Spinal cord (tissue), 10 donors: ENCODE results near the gene PRM2. TPM values are rescaled to one million over a fixed set of nuclear protein-coding genes. Genes with fewer than 3 reads are reported as not detected.
A peak's percentile ranks its signal among the peaks of the same experiment; 100 is the strongest.
"Not testable (repeated sequence)": the region's sequence is repeated elsewhere in the genome, so short reads cannot be mapped to it uniquely, and the experiment has no call there.

Source experiments
- DNase-seq, 6 donors: peaks; one replicate each; pipeline versions ENCODE4 v3.0.0 to v3.0.0-alpha.2; 2013 to 2015; ENCODE audit warnings: low spot score in 6 of 6, low read depth in 4 of 6
- H3K27ac ChIP-seq: one replicate; pipeline ENCODE4 v1.5.1; 2013; ENCODE audit warnings: low read depth, low read length, control low read depth
- H3K27me3 ChIP-seq: one replicate; pipeline ENCODE4 v1.6.1; 2013; ENCODE audit warnings: low read length; ENCODE audit not compliant: control insufficient read depth, insufficient read depth
- H3K36me3 ChIP-seq: one replicate; pipeline ENCODE4 v1.6.1; 2013; ENCODE audit warnings: low read length; ENCODE audit not compliant: control insufficient read depth, insufficient read depth
- H3K4me1 ChIP-seq: one replicate; pipeline ENCODE4 v1.6.1; 2013; ENCODE audit warnings: low read length; ENCODE audit not compliant: control insufficient read depth, insufficient read depth
- H3K4me3 ChIP-seq: one replicate; pipeline ENCODE4 v1.5.1; 2013; ENCODE audit warnings: low read depth, low read length, control low read depth
- H3K9me3 ChIP-seq: one replicate; pipeline ENCODE4 v1.6.1; 2013; ENCODE audit warnings: low read length; ENCODE audit not compliant: control insufficient read depth, insufficient read depth
- whole genome bisulfite sequencing: methylation state at CpG from one replicate; pipeline ENCODE4 v1.1.5; 2013; ENCODE audit warnings: missing lambda C conversion rate; ENCODE audit not compliant: insufficient coverage; 5-methylcytosine and 5-hydroxymethylcytosine counted together
- polyA plus RNA-seq, 2 donors: library from polyadenylated mRNA; unstranded; fragments of 120-200 nt; gene quantifications; one replicate each; pipeline ENCODE4 v1.2.1, GENCODE V29; 2013; ENCODE audit not compliant: insufficient read length in 2 of 2
- total RNA-seq, 2 donors: library from RNA; depleted of rRNA in 1 of 2; stranded (reverse); fragments of 120-200 nt in 1 of 2; fragments of >200 nt in 1 of 2; gene quantifications; one replicate each; pipeline versions ENCODE4 v1.2.3 to v1.2.4, GENCODE V29; 2013 to 2014
- donor health status: healthy.

The PRM2 gene
- total and polyA plus RNA-seq, 4 donors, result not detected

DNA sequence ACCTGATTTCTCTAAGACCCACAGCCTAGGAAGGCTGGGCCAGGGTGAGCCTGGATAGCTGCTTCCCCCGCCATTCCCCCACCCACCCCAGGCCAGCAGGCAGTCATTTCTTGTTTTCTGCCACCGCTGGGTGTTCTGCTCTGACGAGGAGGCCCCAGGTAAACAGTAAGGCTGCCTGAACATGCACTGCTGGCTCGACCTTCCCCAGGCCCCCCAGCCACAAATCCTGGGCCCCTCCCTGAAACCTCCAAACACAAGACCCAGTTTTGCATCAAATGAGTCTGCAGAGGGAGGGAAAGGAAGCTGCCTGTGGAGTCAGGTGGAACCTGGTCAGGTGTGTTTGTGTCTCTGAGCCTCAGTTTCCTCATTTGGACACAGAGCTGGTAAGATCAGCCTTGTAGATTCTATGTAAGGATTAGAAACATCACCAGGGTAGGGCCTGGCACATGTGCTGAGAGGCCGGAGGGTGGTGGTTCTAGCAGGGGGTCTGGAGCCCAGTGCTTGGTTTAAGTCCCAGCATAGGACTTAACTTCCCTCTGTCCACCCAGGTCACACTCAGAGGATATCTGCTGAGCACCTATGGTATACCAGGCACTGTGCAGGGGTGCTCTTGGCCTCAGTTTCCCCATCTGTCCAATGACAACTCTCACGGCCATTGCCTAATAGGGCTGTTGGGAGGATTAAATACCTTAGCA, 23.7 kb upstream of the PRM2 start:
- DNase-seq, result no peak
- 83% methylated on average over 6 of the region's 6 CpGs for WGBS
- Histone ChIP-seq H3K9me3 (no peaks in the 10 kb centered on the region), H3K36me3 (no peaks in the 10 kb centered on the region), H3K27ac (no peak overlapping the region), H3K4me1 (peaks cover 10% of the 10 kb centered on the region), H3K27me3 (no peaks in the 10 kb centered on the region), H3K4me3 (no peak overlapping the region)

DNA sequence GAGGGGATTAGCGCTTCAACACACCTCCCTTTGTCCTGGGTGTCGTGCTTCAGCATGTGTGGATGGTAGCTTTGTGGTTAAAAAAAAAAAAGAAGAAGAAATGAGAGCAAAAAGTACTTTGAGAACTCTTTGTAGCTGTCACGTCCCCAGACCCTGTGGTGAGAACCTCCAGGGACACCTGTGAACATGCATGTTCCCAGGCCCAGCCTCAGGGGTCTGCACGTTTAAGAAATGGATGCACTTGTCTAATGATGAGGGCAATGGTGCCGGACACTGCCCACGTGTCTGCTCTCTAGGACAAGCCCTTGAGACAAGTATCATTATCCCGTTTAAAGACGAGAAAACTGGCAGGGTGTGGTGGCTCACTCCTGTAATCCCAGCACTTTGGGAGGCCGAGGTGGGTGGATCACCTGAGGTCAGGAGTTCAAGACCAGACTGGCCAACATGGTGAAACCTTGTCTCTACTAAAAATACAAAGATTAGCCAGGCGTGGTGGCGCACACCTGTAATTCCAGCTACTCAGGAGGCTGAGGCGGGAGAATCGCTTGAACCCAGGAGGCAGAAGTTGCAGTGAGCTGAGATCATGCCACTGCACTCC, 22.8 kb upstream of the PRM2 start:
- H3K27me3 ChIP-seq, H3K9me3 ChIP-seq, H3K27ac ChIP-seq, H3K4me1 ChIP-seq, H3K36me3 ChIP-seq, H3K4me3 ChIP-seq, DNase-seq: not testable (repeated sequence)
- WGBS, result 83% methylated on average over 8 of the region's 13 CpGs

GRCh38 chr16:11298143-11298900, 22.0 kb upstream of the PRM2 start:
- H3K27me3 ChIP-seq, result no peaks in the 10 kb centered on the region
- H3K4me3 ChIP-seq, result no peak overlapping the region
- H3K9me3 ChIP-seq, result no peaks in the 10 kb centered on the region
- peaks cover 10% of the 10 kb centered on the region for H3K4me1 ChIP-seq
- no peak for DNase-seq
- WGBS, result 100% methylated on average over 1 of the region's 5 CpGs
- H3K36me3 ChIP-seq, result no peaks in the 10 kb centered on the region
- no peak overlapping the region for H3K27ac ChIP-seq

DNA sequence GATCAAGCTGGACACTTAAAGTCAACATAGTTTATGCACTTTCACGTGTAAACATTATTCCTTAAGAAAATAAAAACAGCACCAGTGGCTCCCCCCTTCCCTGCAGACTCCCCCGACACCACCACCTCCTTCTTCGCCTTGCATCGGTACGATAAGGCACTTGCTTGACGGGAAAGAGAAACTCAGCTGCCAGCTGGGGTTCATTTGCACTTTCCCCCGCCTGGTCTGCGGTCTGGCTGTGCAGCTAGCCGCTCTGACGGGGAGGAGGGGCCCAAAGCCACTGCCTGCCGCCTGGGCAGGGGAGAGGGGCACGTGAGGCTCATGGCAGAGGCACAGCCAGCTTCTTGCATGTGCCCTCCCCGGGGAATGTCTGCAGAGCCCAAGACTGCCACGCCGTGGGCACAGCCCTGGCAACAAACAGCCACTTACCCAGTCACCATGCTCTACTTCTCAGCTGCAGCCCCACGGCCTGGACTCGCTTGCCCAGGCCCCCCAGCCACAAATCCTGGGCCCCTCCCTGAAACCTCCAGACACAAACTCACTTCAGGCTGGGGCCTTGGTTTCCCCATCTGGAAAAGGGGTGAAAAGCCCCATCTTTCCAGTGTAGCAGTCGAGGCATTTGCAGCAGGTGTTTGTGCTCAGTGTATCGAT, 21.3 kb upstream of the PRM2 start:
- peak in 4 of 6 donors; percentile 47 to 87 (median 72) for DNase-seq

GRCh38 chr16:11296706-11297491, 20.6 kb upstream of the PRM2 start:
- DNase-seq, result no peak
- peak overlapping the region; percentile 6 for H3K4me3 ChIP-seq
- no peaks in the 10 kb centered on the region for H3K27me3 ChIP-seq
- H3K27ac ChIP-seq, result no peak overlapping the region
- no peaks in the 10 kb centered on the region for H3K36me3 ChIP-seq
- 77% methylated on average over 2 of the region's 10 CpGs for WGBS
- peaks cover 10% of the 10 kb centered on the region for H3K4me1 ChIP-seq
- H3K9me3 ChIP-seq, result no peaks in the 10 kb centered on the region

More for the DNA sequence above, 21.3 kb upstream of the PRM2 start:
- Histone ChIP-seq H3K36me3 (no peaks in the 10 kb centered on the region), H3K4me1 (peaks cover 10% of the 10 kb centered on the region), H3K9me3 (no peaks in the 10 kb centered on the region), H3K27me3 (no peaks in the 10 kb centered on the region), H3K27ac (no peak overlapping the region), H3K4me3 (peak overlapping the region; percentile 6)
- whole genome bisulfite sequencing, result 12% methylated on average over 18 of the region's 19 CpGs

GRCh38 chr16:11296351-11296705, 20.0 kb upstream of the PRM2 start:
- Histone ChIP-seq H3K9me3 (no peaks in the 10 kb centered on the region), H3K27me3 (no peaks in the 10 kb centered on the region), H3K36me3 (no peaks in the 10 kb centered on the region), H3K27ac (no peak overlapping the region), H3K4me1 (peaks cover 10% of the 10 kb centered on the region), H3K4me3 (no peak overlapping the region)
- 80% methylated on average over 1 of the region's 3 CpGs for WGBS
- no peak for DNase-seq

DNA sequence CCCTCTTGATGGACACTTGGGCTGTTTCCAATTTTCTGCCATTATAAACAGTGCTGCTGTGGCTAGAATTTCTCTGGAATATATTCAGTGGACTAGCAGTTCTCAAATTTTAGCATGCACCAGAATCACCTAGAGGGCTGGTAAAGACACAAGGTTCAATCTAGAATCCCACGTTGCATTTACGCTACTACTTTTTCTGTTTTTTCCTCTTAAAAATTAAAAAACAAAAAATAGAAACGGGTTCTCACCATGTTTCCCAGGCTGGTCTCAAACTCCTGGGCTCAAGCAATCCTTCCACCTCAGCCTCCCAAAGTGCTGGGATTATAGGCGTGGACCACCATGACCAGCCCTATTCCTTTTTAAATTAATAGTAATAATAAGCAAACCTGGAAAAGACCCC, 19.4 kb upstream of the PRM2 start:
- H3K4me3 ChIP-seq, result no peak overlapping the region
- no peaks in the 10 kb centered on the region for H3K9me3 ChIP-seq
- no peak overlapping the region for H3K27ac ChIP-seq
- H3K27me3 ChIP-seq, result no peaks in the 10 kb centered on the region
- WGBS, result 90% methylated on average over 2 of the region's 4 CpGs
- no peaks in the 10 kb centered on the region for H3K36me3 ChIP-seq
- DNase-seq, result no peak
- H3K4me1 ChIP-seq, result peaks cover 10% of the 10 kb centered on the region

DNA sequence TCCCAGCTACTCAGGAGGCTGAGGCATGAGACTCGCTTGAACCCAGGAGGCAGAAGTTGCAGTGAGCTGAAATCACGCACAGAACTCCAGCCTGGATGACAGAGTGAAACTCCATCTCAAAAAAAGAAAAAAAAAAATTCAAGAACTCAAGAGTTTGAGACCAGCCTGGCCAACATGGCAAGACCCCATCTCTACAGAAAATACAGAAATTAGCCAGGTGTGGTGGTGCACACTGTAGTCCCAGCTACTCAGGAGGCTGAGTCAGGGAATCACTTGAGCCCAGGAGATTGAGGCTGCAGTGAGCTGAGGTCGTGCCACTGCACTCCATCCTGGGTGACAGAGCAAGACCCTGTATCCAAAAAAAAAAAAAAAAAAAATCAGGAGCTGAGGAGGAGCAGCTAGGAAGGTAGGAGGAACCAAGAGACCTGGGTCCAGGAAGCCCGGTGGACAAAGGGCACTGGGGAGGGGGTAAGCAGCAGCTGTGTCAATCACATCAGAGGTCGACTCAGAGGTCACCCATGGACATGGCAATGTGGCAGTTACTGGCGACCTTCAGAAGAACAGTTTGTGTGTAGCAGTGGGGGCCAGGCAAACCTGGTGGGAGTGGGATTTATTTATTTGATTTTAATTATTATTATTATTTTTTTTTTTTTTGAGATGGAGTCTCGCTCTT, 15.9 kb upstream of the PRM2 start:
- Histone ChIP-seq H3K27ac (no peak overlapping the region), H3K36me3 (no peaks in the 10 kb centered on the region), H3K27me3 (no peaks in the 10 kb centered on the region), H3K4me3 (no peak overlapping the region), H3K9me3 (no peaks in the 10 kb centered on the region), H3K4me1 (peaks cover 1% of the 10 kb centered on the region)
- WGBS, result 86% methylated on average over 4 of the region's 7 CpGs
- DNase-seq, result no peak
